ENCODE measurements around the gene ONECUT2. TPM values are rescaled to one million over a fixed set of nuclear protein-coding genes. Genes with fewer than 3 reads are reported as not detected.

Gene ONECUT2
- total RNA-seq, 1 experiment from 2014 or later = 0.86 TPM

DNA sequence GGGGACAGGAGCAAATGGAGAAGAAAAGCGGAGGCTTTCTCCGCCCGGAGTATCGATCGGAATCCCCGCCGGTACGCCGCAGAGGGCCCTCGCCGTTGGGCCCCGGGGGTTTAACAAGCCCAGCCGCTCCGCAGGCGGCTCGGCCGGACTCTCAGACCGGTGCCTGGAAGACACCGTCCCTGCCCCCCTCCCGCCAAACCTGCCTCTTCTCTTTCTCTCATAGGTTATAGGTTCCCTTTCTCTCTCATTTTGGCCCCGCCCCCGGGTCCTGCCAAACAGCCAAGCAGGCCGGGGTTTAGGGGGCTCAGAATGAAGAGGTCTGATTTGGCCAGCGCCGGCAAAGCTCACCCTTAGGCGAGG lies 4.4 kb downstream of the ONECUT2 start:
- Mint-ChIP-seq H3K27me3 (ENCODE audit: insufficient read depth, unreplicated experiment) (peaks cover 8% of the 10 kb centered on the region), H3K27ac (ENCODE audit: unreplicated experiment) (no peak overlapping the region), H3K36me3 (ENCODE audit: insufficient read depth, unreplicated experiment) (peaks cover 5% of the 10 kb centered on the region), H3K4me3 (ENCODE audit: unreplicated experiment) (no peak overlapping the region), H3K4me1 (ENCODE audit: low read depth, unreplicated experiment) (no peaks in the 10 kb centered on the region), H3K9me3 (ENCODE audit: unreplicated experiment) (no peaks in the 10 kb centered on the region)
- Histone ChIP-seq H3K36me3 (ENCODE audit: control insufficient read depth, insufficient read depth, low read length) (no peaks in the 10 kb centered on the region), H3K27me3 (replicated peaks; ENCODE audit: control insufficient read depth, insufficient read depth, low read length) (no peaks in the 10 kb centered on the region), H3K4me3 (ENCODE audit: low read depth, low read length) (no peak overlapping the region), H3K4me1 (no peaks in the 10 kb centered on the region), H3K9me3 (no peaks in the 10 kb centered on the region)
- ChIA-PET POLR2A (no interaction called here), CTCF (no interaction called here)
- no TSS peak for BruUV-seq (replicated peaks)
- TF ChIP-seq, protein P1, sequence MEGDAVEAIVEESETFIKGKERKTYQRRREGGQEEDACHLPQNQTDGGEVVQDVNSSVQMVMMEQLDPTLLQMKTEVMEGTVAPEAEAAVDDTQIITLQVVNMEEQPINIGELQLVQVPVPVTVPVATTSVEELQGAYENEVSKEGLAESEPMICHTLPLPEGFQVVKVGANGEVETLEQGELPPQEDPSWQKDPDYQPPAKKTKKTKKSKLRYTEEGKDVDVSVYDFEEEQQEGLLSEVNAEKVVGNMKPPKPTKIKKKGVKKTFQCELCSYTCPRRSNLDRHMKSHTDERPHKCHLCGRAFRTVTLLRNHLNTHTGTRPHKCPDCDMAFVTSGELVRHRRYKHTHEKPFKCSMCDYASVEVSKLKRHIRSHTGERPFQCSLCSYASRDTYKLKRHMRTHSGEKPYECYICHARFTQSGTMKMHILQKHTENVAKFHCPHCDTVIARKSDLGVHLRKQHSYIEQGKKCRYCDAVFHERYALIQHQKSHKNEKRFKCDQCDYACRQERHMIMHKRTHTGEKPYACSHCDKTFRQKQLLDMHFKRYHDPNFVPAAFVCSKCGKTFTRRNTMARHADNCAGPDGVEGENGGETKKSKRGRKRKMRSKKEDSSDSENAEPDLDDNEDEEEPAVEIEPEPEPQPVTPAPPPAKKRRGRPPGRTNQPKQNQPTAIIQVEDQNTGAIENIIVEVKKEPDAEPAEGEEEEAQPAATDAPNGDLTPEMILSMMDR (IDR thresholded peaks at IDR 0.05; ENCODE audit: insufficient read depth in 1 of 2, low read depth in 1 of 2, low read length in 1 of 2, severe bottlenecking in 1 of 2, unreplicated experiment in 1 of 2) = no peak
- DNase-seq = no peak
- intact Hi-C loops (cut with micrococcal nuclease; ENCODE audit: unreplicated experiment) = loop anchor here (5.0 kb wide), 3 partner anchors 123 to 692 kb away; no protein-coding TSS in a partner anchor

DNA sequence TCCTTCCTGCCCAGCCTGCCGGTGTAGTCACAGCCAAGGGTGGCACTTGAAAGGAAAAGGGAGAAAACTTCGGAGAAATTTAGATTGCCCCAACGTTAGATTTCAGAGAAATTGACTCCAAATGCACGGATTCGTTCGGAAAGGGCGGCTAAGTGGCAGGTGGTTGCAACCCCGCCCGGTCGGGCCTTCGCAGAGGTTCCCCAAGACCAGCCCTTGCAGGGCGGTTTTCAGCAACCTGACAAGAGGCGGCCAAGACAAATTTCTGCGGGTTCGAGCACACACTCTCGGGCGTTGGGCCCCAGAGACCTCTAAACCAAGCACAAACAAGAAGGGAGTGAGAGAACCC lies 4.8 kb downstream of the ONECUT2 start:
- Histone ChIP-seq H3K9me3 (no peaks in the 10 kb centered on the region), H3K4me3 (ENCODE audit: low read depth, low read length) (no peak overlapping the region), H3K27me3 (replicated peaks; ENCODE audit: control insufficient read depth, insufficient read depth, low read length) (no peaks in the 10 kb centered on the region), H3K36me3 (ENCODE audit: control insufficient read depth, insufficient read depth, low read length) (no peaks in the 10 kb centered on the region), H3K4me1 (no peaks in the 10 kb centered on the region)
- DNase-seq = no peak
- ChIA-PET POLR2A (no interaction called here), CTCF (no interaction called here)
- TF ChIP-seq, protein P1 (IDR thresholded peaks at IDR 0.05; ENCODE audit: insufficient read depth in 1 of 2, low read depth in 1 of 2, low read length in 1 of 2, severe bottlenecking in 1 of 2, unreplicated experiment in 1 of 2) = no peak
- H3K36me3 Mint-ChIP-seq (ENCODE audit: insufficient read depth, unreplicated experiment) = peaks cover 5% of the 10 kb centered on the region
- intact Hi-C loops (cut with micrococcal nuclease; ENCODE audit: unreplicated experiment) = loop anchor here (5.0 kb wide), 3 partner anchors 122 to 693 kb away; no protein-coding TSS in a partner anchor
- H3K27me3 Mint-ChIP-seq (ENCODE audit: insufficient read depth, unreplicated experiment) = peaks cover 8% of the 10 kb centered on the region
- BruUV-seq (replicated peaks) = no TSS peak
- no peak overlapping the region for H3K27ac Mint-ChIP-seq (ENCODE audit: unreplicated experiment)
- H3K4me1 Mint-ChIP-seq (ENCODE audit: low read depth, unreplicated experiment) = no peaks in the 10 kb centered on the region
- no peak overlapping the region for H3K4me3 Mint-ChIP-seq (ENCODE audit: unreplicated experiment)
- H3K9me3 Mint-ChIP-seq (ENCODE audit: unreplicated experiment) = no peaks in the 10 kb centered on the region

DNA sequence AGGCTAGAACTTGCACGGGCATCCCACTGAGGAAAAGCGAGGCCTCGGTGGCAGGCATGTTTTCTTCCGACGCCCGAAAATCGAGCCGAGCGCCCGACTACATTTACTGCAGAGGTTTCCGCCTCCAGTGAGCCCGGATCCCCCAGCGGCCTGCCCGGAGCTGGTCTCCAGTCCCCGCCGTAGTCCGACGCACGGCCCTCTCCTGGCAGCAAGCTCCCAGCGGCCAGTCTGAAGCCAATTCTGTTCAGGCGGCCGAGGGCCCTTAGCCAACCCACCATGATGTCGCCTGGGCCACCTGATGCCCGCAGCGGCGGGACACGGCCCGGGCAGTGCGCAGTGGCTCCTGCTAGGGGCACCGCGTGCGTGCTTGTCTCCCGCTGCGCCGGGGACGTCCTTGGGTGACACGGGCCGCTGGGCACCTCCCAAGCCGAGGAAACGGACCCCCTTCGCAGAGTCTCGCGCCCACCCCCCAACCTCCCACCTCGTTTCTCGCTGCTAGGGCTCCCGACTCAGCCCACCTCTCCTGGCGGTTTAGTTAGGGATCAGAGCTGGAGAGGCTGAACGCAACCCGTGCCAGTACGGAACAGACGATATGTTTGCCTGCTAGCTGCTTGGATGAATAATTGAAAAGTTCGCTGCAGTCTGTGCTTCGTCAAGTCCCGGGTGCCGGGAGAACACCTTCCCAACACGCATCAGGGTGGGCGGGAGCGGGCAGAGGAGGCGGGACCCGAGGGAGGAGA lies 5.3 kb downstream of the ONECUT2 start:
- CTCF ChIA-PET = interaction anchor here (0.6 kb wide), 1 partner anchor 413 kb away, joined by 3 read pairs; no protein-coding TSS in a partner anchor
- no peak for DNase-seq
- no peaks in the 10 kb centered on the region for H3K4me1 Mint-ChIP-seq (ENCODE audit: low read depth, unreplicated experiment)
- TF ChIP-seq, protein P1 (IDR thresholded peaks at IDR 0.05; ENCODE audit: insufficient read depth in 1 of 2, low read depth in 1 of 2, low read length in 1 of 2, severe bottlenecking in 1 of 2, unreplicated experiment in 1 of 2) = no peak
- peaks cover 5% of the 10 kb centered on the region for H3K36me3 Mint-ChIP-seq (ENCODE audit: insufficient read depth, unreplicated experiment)
- Histone ChIP-seq H3K4me3 (ENCODE audit: low read depth, low read length) (no peak overlapping the region), H3K9me3 (no peaks in the 10 kb centered on the region), H3K4me1 (no peaks in the 10 kb centered on the region), H3K27me3 (replicated peaks; ENCODE audit: control insufficient read depth, insufficient read depth, low read length) (no peaks in the 10 kb centered on the region), H3K36me3 (ENCODE audit: control insufficient read depth, insufficient read depth, low read length) (no peaks in the 10 kb centered on the region)
- no TSS peak for BruUV-seq (replicated peaks)
- no peak overlapping the region for H3K4me3 Mint-ChIP-seq (ENCODE audit: unreplicated experiment)
- no peaks in the 10 kb centered on the region for H3K9me3 Mint-ChIP-seq (ENCODE audit: unreplicated experiment)
- H3K27me3 Mint-ChIP-seq (ENCODE audit: insufficient read depth, unreplicated experiment) = peaks cover 8% of the 10 kb centered on the region
- POLR2A ChIA-PET = no interaction called here
- intact Hi-C loops (cut with micrococcal nuclease; ENCODE audit: unreplicated experiment) = no loop called here
- H3K27ac Mint-ChIP-seq (ENCODE audit: unreplicated experiment) = no peak overlapping the region
